Ovary (tissue), 3 donors: Measurements from ENCODE around the gene FCN2.

Experiments used
- POLR2A ChIP-seq: fragments of 450-650 bp; IDR thresholded peaks from one replicate; pipeline ENCODE4 v1.6.1; 2017; ENCODE audit warnings: antibody characterized with exemption, mild to moderate bottlenecking, moderate library complexity
- TF ChIP-seq, protein P1 (sequence below), 3 donors: fragments of 450-650 bp in 2 of 3; fragments of 200-600 bp in 1 of 3; IDR thresholded peaks; one replicate each; pipeline versions ENCODE4 v1.5.1 to v1.8.0; 2016 to 2022; ENCODE audit warnings: antibody characterized with exemption in 3 of 3, mild to moderate bottlenecking in 1 of 3
- donor health status: DM: no; HTN: no; CAD: no.

DNA sequence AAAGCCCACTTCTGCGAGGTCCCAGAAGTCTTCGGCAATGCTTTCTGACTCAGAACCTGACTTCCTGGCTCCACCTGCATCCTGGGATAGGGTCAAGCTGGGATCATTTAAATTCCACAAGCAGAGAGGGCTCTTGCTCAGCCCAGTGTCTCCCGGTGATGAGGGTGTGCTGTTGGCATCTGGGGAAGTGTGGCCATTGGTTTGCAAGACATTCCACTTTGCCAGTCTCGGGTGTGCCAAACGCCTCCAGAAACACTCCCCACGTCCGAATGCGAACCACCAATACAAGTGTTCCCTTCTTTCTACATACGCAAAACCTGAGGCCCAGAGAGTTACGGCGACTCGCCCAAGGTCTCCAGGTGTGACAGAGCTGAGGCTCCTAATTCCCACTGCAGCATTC, 43.1 kb upstream of the FCN2 start:
- TF ChIP-seq, protein P1, sequence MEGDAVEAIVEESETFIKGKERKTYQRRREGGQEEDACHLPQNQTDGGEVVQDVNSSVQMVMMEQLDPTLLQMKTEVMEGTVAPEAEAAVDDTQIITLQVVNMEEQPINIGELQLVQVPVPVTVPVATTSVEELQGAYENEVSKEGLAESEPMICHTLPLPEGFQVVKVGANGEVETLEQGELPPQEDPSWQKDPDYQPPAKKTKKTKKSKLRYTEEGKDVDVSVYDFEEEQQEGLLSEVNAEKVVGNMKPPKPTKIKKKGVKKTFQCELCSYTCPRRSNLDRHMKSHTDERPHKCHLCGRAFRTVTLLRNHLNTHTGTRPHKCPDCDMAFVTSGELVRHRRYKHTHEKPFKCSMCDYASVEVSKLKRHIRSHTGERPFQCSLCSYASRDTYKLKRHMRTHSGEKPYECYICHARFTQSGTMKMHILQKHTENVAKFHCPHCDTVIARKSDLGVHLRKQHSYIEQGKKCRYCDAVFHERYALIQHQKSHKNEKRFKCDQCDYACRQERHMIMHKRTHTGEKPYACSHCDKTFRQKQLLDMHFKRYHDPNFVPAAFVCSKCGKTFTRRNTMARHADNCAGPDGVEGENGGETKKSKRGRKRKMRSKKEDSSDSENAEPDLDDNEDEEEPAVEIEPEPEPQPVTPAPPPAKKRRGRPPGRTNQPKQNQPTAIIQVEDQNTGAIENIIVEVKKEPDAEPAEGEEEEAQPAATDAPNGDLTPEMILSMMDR (IDR thresholded peaks at IDR 0.05): no peak
- no peak for TF ChIP-seq POLR2A
